Measurements from ENCODE around the gene PRLH.

DNA sequence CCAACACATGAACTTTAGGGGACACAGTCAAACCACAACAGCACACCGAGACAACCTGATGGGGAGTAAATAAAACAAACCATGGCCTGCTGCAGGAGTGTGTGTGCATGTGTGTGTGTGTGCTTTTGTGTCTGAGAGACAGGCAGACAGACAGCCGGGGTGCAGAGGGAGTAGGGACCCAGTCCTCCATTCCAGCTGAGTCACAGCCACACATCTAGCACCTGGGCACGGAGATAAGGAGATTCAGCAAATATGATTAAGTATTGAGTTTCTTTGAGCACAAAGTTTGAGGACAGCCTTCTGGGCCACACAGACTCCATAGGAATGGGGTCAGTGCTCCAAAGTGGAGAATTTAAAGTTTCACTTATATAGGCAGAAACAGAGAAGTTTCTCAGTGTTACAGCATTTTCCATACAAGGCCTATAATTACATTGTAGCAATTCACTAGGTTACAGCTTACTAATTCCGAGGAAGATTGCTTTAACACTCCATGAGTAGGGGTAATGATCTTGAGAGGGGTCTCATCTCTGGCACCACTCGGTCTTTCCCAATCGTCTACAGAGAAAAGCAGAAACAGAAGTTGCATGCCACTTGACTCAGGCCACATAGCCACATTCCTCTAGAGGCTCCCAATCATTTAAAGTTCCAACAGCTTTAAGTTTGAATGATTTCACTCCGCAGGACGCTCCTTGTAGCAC lies 30.8 kb upstream of the PRLH start:
- no peak for TF ChIP-seq EZH2 (IDR thresholded peaks at IDR 0.05)
- TF ChIP-seq POLR2AphosphoS5 (IDR thresholded peaks at IDR 0.05; ENCODE audit: borderline replicate concordance, low read depth, low read length) = no peak
- no peak for TF ChIP-seq FOXP2 (optimal IDR thresholded peaks at IDR 0.05; ENCODE audit: control extremely low read depth, extremely low read length, insufficient read depth)
